DOHH2 (cell line): ENCODE measurements around the gene RP2.

ENCODE experiments used
- EZH2phosphoT487 ChIP-seq: fragments of 200-600 bp; sonication (generic); IDR thresholded peaks from 2 replicates; pipeline ENCODE4 v1.6.1; 2017; ENCODE audit warnings: borderline replicate concordance, mild to moderate bottlenecking, antibody characterized with exemption, low read length, moderate library complexity, mixed read lengths
- TF ChIP-seq, protein P1 (sequence below): fragments of 200-600 bp; sonication (generic); IDR thresholded peaks from one replicate; pipeline ENCODE4 v1.5.1; 2014; ENCODE audit warnings: antibody characterized with exemption, mild to moderate bottlenecking, low read depth, low read length; ENCODE audit not compliant: poor library complexity, severe bottlenecking

DNA sequence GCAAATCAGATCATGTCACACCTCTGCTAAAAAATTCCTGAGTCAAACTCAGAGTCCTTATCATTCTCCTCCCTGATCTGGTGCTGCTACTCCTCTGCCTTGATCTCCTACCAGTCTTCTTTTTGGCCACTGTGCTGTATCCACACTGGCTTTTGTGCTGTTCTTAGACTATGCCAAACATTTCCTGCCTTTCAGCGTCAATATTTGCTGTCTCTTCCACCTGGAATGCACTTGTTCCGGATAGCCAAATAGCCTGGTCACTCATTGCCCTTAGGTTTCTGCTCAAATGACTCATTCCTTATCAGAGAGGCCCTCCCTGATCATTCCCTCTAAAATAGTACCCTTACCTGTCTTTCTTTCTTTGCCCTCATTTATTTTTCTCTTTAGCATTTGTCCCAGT is 24.4 kb upstream of the RP2 start:
- TF ChIP-seq, protein P1, sequence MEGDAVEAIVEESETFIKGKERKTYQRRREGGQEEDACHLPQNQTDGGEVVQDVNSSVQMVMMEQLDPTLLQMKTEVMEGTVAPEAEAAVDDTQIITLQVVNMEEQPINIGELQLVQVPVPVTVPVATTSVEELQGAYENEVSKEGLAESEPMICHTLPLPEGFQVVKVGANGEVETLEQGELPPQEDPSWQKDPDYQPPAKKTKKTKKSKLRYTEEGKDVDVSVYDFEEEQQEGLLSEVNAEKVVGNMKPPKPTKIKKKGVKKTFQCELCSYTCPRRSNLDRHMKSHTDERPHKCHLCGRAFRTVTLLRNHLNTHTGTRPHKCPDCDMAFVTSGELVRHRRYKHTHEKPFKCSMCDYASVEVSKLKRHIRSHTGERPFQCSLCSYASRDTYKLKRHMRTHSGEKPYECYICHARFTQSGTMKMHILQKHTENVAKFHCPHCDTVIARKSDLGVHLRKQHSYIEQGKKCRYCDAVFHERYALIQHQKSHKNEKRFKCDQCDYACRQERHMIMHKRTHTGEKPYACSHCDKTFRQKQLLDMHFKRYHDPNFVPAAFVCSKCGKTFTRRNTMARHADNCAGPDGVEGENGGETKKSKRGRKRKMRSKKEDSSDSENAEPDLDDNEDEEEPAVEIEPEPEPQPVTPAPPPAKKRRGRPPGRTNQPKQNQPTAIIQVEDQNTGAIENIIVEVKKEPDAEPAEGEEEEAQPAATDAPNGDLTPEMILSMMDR: no peak
- no peak for TF ChIP-seq EZH2phosphoT487
